HepG2 (cell line): ENCODE measurements around the gene IWS1. TPM values are rescaled to one million over a fixed set of nuclear protein-coding genes. Genes with fewer than 3 reads are reported as not detected.

Experiments
- HES4 ChIP-seq: sonication (generic); formaldehyde crosslinking; IDR thresholded peaks from 2 replicates; pipeline ENCODE4 v1.9.0; 2021; ENCODE audit warnings: mild to moderate bottlenecking, missing genetic modification reagents, borderline replicate concordance
- PRDM10 ChIP-seq: sonication (generic); formaldehyde crosslinking; IDR thresholded peaks from 2 replicates; pipeline ENCODE4 v1.4.0; 2020; ENCODE audit warnings: low read depth, missing genetic modification reagents
- RFX3 ChIP-seq: IDR thresholded peaks from 2 replicates; pipeline ENCODE4 v1.6.1; 2016; ENCODE audit warnings: missing biosample characterization, missing genetic modification reagents
- ZBTB49 ChIP-seq: sonication (generic); formaldehyde crosslinking; IDR thresholded peaks from 2 replicates; pipeline ENCODE4 v1.4.0; 2020; ENCODE audit warnings: missing genetic modification reagents, borderline replicate concordance
- ZBTB7A ChIP-seq: sonication (generic); formaldehyde crosslinking; IDR thresholded peaks from 2 replicates; pipeline ENCODE4 v1.8.0; 2022; ENCODE audit warnings: mild to moderate bottlenecking, missing genetic modification reagents
- ZBTB7B ChIP-seq: sonication (generic); formaldehyde crosslinking; IDR thresholded peaks from 2 replicates; pipeline ENCODE4 v1.4.0; 2020; ENCODE audit warnings: missing genetic modification reagents
- ZFP82 ChIP-seq: sonication (generic); formaldehyde crosslinking; IDR thresholded peaks from 2 replicates; pipeline ENCODE4 v1.5.1; 2020; ENCODE audit warnings: mild to moderate bottlenecking, missing genetic modification reagents, borderline replicate concordance
- ZNF589 ChIP-seq: sonication (generic); formaldehyde crosslinking; conservative IDR thresholded peaks from 2 replicates; pipeline ENCODE4 v1.8.0; 2022; ENCODE audit warnings: mild to moderate bottlenecking, moderate library complexity, missing genetic modification reagents
- ZNF772 ChIP-seq: sonication (generic); formaldehyde crosslinking; IDR thresholded peaks from 2 replicates; pipeline ENCODE4 v1.5.0; 2020; ENCODE audit warnings: mild to moderate bottlenecking, missing genetic modification reagents
- ZSCAN31 ChIP-seq: sonication (generic); formaldehyde crosslinking; IDR thresholded peaks from 2 replicates; pipeline ENCODE4 v1.5.0; 2020; ENCODE audit warnings: low read depth, mild to moderate bottlenecking, missing genetic modification reagents
- polyA plus RNA-seq, 8 experiments: library from polyadenylated mRNA; depleted of rRNA in 3 of 8; stranded (reverse) in 7 of 8; unstranded in 1 of 8; fragments of >200 nt; fragmentation: Illumina TruSeq in 4 of 8; extraction: Trizol in 4 of 8; gene quantifications; 2 replicates each; pipeline versions ENCODE4 v1.2.1 to v1.2.3, GENCODE V29; 2011 to 2016; ENCODE audit warnings: low read depth in 4 of 8, missing spikeins in 1 of 8, mixed read lengths in 1 of 8; ENCODE audit not compliant: insufficient read depth in 1 of 8
- total RNA-seq, 5 experiments: library from RNA; depleted of rRNA; stranded (reverse); fragments of >200 nt; fragmentation: Illumina TruSeq; extraction: Trizol; gene quantifications; 2 replicates each; pipeline ENCODE4 v1.2.3, GENCODE V29; 2016; ENCODE audit warnings: low read depth in 1 of 5
- TF ChIP-seq, protein P1 (sequence below): sonication (generic); formaldehyde crosslinking; IDR thresholded peaks from 2 replicates; pipeline ENCODE4 v1.8.0; 2022; ENCODE audit warnings: missing genetic modification reagents, low read depth, mild to moderate bottlenecking, borderline replicate concordance
- TF ChIP-seq, protein P2 (sequence below): sonication (generic); formaldehyde crosslinking; IDR thresholded peaks from 2 replicates; pipeline ENCODE4 v1.4.0; 2020; ENCODE audit warnings: missing genetic modification reagents

IWS1 gene
- total and polyA plus RNA-seq, 2 of the 13 experiments (the other 11 are each of a cell fraction or from before 2014, with no cell fraction given) = 28.9 to 62.3 TPM

GRCh38 chr2:127454595-127455565, 71.4 kb downstream of the IWS1 start (continued):
- TF ChIP-seq ZNF589 (CRISPR knock-in tag) (peak; percentile 83; the same call in 1 of the 2 replicates), ZBTB7B (CRISPR knock-in tag) (peak; percentile 84), PRDM10 (CRISPR knock-in tag) (peak; percentile 91), ZNF772 (peak; percentile 91), HES4 (0 out of 2 replicates have a peak, but pooled peaks have one; percentile 40), ZSCAN31 (CRISPR knock-in tag) (peak; percentile 16), RFX3 (peak; percentile 44; the same call in 1 of the 2 replicates), ZBTB49 (CRISPR knock-in tag) (peak; percentile 78; the same call in 1 of the 2 replicates), ZFP82 (CRISPR knock-in tag) (no peak), ZBTB7A (CRISPR knock-in tag) (peak; percentile 80; the same call in 1 of the 2 replicates)
- TF ChIP-seq, protein P1, sequence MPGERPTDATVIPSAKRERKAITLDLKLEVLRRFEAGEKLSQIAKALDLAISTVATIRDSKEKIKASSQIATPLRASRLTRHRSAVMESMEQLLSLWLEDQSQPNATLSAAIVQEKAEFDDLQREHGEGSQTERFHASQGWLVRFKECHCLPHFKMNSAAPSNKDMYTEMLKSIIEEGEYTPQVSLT (CRISPR knock-in tag) = no peak
- TF ChIP-seq, protein P2, sequence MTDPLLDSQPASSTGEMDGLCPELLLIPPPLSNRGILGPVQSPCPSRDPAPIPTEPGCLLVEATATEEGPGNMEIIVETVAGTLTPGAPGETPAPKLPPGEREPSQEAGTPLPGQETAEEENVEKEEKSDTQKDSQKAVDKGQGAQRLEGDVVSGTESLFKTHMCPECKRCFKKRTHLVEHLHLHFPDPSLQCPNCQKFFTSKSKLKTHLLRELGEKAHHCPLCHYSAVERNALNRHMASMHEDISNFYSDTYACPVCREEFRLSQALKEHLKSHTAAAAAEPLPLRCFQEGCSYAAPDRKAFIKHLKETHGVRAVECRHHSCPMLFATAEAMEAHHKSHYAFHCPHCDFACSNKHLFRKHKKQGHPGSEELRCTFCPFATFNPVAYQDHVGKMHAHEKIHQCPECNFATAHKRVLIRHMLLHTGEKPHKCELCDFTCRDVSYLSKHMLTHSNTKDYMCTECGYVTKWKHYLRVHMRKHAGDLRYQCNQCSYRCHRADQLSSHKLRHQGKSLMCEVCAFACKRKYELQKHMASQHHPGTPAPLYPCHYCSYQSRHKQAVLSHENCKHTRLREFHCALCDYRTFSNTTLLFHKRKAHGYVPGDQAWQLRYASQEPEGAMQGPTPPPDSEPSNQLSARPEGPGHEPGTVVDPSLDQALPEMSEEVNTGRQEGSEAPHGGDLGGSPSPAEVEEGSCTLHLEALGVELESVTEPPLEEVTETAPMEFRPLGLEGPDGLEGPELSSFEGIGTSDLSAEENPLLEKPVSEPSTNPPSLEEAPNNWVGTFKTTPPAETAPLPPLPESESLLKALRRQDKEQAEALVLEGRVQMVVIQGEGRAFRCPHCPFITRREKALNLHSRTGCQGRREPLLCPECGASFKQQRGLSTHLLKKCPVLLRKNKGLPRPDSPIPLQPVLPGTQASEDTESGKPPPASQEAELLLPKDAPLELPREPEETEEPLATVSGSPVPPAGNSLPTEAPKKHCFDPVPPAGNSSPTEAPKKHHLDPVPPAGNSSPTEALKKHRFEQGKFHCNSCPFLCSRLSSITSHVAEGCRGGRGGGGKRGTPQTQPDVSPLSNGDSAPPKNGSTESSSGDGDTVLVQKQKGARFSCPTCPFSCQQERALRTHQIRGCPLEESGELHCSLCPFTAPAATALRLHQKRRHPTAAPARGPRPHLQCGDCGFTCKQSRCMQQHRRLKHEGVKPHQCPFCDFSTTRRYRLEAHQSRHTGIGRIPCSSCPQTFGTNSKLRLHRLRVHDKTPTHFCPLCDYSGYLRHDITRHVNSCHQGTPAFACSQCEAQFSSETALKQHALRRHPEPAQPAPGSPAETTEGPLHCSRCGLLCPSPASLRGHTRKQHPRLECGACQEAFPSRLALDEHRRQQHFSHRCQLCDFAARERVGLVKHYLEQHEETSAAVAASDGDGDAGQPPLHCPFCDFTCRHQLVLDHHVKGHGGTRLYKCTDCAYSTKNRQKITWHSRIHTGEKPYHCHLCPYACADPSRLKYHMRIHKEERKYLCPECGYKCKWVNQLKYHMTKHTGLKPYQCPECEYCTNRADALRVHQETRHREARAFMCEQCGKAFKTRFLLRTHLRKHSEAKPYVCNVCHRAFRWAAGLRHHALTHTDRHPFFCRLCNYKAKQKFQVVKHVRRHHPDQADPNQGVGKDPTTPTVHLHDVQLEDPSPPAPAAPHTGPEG (CRISPR knock-in tag) = peak; percentile 61; the same call in 1 of the 2 replicates
